COLO829 (cell line): ENCODE results near the gene USP14.

ENCODE experiments used
- DNase-seq: peaks from one replicate; pipeline ENCODE4 v3.0.0; 2012; ENCODE audit warnings: low spot score

USP14 gene

GRCh38 chr18:159933-160332 lies 1.6 kb downstream of the USP14 start:
- no peak for DNase-seq

GRCh38 chr18:160831-161570 lies 2.6 kb downstream of the USP14 start:
- no peak for DNase-seq

GRCh38 chr18:172361-172760 lies 14.0 kb downstream of the USP14 start:
- DNase-seq: no peak

DNA sequence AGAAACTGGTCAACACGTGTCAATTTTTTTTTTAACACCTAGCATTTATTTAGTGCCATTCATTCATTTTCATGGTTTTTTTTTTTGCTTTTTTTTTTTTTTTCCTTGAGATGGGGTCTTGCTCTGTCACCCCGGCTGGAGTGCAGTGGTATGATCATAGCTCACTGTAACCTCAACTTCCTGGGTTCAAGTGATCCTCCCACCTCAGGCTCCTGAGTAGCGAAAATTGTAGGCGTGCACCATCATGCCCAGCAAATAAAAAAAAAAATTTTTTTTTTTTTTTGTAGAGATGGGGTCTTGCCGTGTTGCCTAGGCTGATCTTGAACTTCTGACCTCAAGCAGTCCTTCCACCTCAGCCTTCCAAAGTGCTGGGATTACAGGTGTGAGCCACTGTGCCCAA lies 21.1 kb downstream of the USP14 start:
- DNase-seq: no peak

DNA sequence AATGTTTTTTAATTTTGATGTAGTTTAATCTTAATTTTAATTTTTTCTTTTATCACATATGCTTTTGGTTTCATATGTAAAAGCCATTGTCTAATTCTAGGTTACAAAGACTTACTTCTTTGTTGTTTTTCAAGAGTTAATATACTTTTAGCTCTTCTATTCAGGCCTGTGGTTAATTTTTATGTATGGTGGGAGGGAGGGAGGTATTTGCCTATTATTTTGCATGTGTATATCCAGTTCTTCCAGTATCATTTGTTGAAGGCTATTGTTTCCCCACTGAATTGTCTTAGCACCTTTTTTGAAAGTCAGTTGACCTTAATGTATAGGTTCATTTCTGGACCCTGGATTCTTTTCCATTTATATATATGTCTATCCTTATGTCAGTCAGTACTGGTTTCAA lies 23.4 kb downstream of the USP14 start:
- DNase-seq: no peak

DNA sequence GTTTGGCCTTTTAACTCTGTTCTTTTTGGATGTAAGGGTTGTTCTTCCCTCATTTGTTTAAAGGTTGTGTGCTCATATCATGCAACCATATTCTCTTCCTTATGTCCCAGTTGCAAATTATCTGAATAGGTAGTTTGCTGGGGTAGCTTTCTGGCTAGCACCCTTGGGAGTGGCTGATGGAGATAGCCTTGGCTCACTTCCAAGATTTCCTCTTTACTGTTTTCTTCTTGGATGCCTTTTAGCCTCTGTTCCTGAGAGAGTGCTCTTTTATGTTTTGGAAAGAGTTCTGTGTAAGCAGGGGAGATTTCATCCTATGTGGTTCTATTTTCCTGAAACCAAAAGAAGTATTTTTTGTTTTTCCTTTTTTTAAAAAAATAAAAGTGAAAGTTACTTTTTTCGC lies 25.4 kb downstream of the USP14 start:
- DNase-seq: no peak

- DNase-seq: no peak
Observed at GRCh38 chr18:189254-189653, 30.9 kb downstream of the USP14 start.

- DNase-seq: no peak
Observed at GRCh38 chr18:191725-192124, 33.4 kb downstream of the USP14 start.

DNA sequence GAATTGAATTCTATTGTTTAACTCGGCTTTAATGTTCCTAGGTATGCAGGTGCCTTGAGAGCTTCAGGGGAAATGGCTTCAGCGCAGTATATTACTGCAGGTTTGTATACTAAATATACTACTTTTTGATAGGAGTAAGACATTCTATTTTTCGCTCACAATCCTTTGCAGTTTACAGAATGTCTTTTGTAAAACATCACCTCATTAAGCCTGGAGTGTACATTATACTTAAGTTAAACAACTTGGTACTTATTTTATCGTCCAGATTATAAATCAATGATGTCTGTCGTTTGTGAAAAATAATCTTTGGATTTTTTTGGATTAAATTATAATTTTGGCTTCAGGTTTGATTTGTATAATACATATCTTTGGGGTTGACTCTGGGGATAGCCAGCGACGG lies 34.4 kb downstream of the USP14 start:
- no peak for DNase-seq

GRCh38 chr18:195651-196050 lies 37.3 kb downstream of the USP14 start:
- DNase-seq: no peak

- DNase-seq: no peak
Observed at GRCh38 chr18:199214-199613, 40.9 kb downstream of the USP14 start.

DNA sequence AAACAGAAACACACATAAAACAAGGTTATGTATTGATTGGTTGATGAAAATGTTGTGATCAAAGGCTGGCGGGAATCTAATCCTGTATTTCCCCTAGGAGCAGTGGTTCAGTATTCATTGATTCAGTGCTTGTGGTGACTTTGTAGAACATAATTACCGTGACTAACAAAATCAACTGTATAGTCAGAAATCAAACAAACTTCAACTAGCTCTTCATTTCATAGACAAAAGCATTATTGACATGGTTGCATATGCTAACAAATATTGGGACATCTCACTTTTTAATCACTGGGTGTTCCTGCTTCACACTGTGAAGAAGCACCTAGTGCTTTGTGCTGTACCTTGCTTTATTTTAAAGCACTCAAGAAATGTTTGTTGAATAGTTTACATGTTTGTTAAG lies 41.4 kb downstream of the USP14 start:
- no peak for DNase-seq

- no peak for DNase-seq
Observed at GRCh38 chr18:210075-210474, 51.7 kb downstream of the USP14 start.

DNA sequence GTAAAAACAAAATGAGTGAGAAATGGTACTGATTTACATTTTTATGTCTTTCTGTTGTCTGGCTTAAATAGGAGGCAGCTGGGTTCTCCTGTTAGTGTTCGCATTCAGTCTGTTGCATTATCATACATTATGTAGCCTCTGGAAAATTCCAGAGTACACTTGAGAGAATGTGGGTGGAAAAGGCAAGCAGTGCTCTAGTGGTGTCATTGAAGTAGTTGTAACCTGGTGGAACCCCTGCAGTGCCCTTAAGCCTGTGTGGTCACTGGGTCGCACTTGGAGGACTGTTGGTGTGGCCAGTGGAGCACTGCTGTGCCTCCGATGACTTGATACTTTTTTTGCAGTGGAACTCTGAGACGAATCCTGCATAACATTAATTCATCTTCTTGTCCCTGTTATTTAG lies 52.4 kb downstream of the USP14 start:
- DNase-seq: no peak

DNA sequence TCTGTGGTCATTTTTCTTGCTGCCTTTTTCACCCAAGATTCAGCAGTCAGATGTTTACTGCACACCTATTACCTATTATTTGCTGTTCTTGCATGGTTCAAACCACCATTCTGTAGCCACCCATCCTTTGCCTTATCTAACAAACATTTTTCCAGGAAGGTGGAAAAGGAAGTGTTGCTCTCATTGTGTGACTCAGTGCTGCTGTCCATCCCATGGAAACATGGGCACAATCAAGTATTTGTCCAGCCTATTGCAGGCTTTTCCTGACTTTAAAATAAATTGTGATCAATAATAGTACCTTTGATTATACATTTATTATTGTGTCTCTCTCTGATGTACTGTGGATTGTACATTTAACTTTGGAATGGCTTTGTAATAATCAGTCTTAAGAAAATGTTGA lies 53.2 kb downstream of the USP14 start:
- DNase-seq: no peak

GRCh38 chr18:212780-213179 lies 54.4 kb downstream of the USP14 start:
- no peak for DNase-seq

GRCh38 chr18:213505-213904 lies 55.1 kb downstream of the USP14 start:
- no peak for DNase-seq

DNA sequence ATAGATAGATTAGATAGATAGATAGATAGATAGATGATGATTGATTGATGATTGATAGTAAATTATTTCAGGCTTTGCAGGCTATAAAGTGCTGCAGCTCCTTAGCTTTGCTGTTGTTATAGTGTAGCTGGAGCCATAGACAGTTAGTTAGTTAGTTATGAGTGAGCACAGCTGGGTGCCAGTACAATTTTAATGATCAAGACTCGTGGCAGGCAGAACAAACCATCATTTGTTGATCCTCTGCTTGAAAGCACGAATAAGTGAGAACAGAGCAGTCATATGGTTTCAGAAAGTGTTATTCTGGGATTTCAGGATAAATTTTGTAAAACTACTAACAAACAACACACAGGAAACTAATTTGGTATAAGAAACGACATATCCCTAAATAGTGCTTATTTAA lies 55.6 kb downstream of the USP14 start:
- no peak for DNase-seq

DNA sequence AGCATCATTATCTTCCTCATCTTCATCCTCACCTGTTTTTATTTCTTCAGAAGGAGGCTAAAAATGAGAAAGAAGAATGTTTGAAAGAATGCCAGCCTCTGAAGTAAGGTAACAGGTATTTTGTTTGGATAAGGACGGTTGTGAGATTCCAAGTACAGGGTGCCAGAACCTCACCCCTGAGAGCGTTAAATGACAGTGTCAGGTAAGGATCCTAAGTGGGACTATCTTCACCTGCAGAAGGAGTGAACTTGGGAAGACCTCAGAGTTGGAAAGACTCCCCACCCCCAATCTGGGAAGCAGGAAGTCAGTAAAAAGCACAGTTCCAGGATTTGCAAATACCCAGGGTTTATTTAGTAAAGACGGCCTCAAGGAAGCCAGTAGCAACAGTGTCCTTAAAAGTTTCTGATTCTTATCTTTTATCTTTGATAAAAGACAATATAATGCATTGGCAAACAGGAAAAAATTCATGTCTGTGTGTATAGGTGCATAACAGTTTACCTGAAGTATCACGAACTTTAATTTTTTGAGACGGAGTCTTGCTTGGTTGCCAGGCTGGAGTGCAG lies 57.2 kb downstream of the USP14 start:
- DNase-seq: no peak

DNA sequence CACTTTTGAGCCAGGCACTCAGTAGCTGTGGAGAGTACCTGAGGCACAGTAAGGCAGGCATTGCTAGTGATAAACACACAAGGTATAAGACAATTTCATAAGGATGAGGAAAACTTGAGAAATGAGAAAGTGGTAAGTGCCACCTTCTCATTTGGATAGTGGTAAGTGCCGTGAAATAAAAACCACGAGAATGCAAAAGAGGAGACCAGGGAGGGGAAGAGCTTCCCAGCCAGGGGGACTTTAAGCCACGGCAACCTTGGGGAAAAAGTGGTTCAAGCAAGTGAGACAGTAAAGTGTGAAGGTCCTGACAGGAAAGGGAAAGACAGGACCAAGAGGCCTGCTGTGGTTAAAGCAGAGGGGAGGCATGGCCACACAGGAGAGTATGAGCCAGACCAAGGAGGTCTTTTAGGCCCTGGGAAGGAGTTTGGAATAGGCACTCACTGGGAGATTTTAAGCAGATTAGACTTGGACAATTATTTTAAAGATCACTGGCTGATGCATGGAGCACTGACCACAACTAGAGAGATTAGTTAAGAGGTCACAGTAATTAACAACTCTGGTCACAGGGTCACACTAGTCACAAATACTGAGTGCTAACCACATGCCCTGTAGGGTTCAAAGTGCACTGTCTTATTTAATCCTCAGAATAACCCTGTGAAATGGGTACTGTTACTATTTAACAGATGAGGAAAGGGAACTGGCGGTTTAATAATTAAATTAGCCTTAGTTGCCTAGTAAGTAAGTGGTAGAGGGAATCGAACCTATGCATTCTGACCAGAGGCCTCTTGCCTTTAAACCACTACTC lies 59.4 kb downstream of the USP14 start:
- no peak for DNase-seq

GRCh38 chr18:220708-221107 lies 62.4 kb downstream of the USP14 start:
- no peak for DNase-seq

DNA sequence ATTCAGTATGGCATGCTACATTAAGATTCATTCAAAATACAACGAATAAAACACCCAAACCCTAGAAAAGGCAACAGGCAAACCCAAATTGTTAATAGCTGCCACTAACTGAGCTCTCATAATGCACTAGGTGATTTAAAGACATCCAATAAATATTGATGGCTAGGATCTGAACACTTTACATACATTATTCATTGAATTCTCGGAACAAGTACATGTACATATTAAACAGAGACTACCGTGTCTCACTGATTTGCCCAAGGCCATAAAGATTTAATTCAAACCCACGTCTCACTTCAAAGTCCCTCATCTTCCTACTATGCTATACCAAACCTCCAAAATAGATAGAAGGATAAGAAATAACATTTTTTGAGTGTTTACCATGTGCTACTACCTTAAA lies 67.4 kb downstream of the USP14 start:
- no peak for DNase-seq

GRCh38 chr18:227374-227773 lies 69.0 kb downstream of the USP14 start:
- no peak for DNase-seq
